Sigmoid colon (tissue), 4 donors: ENCODE data around the gene SUOX.

Source experiments
- CTCF ChIP-seq, 4 experiments: fragments of 450-650 bp in 3 of 4; fragments of 200-600 bp in 1 of 4; IDR thresholded peaks; one replicate each; pipeline ENCODE4 v1.5.1; 2016 to 2019; ENCODE audit warnings: antibody characterized with exemption in 4 of 4, mild to moderate bottlenecking in 3 of 4, moderate library complexity in 2 of 4
- EP300 ChIP-seq, 4 donors: sonication (generic); formaldehyde crosslinking; IDR thresholded peaks; one replicate each; pipeline ENCODE4 v1.6.1; 2017; ENCODE audit warnings: antibody characterized with exemption in 4 of 4
- POLR2A ChIP-seq, 2 donors: fragments of 450-650 bp; IDR thresholded peaks; one replicate each; pipeline ENCODE4 v1.6.1; 2016; ENCODE audit warnings: antibody characterized with exemption in 2 of 2, mild to moderate bottlenecking in 2 of 2, moderate library complexity in 2 of 2
- POLR2AphosphoS5 ChIP-seq, 4 donors: sonication (generic); formaldehyde crosslinking; IDR thresholded peaks; one replicate each; pipeline ENCODE4 v1.6.1; 2017; ENCODE audit warnings: antibody characterized with exemption in 4 of 4

- TF ChIP-seq CTCF (IDR thresholded peaks at IDR 0.05) (no peak), POLR2AphosphoS5 (IDR thresholded peaks at IDR 0.05) (no peak), POLR2A (IDR thresholded peaks at IDR 0.05) (no peak), EP300 (IDR thresholded peaks at IDR 0.05) (no peak)
Observed at GRCh38 chr12:56014205-56014604, 17.1 kb downstream of the SUOX start.
